ENCODE measurements around the gene CPTP. TPM values are rescaled to one million over a fixed set of nuclear protein-coding genes. Genes with fewer than 3 reads are reported as not detected.

Gene CPTP
- total and polyA plus RNA-seq, 2 of the 13 experiments (the other 11 are each of a cell fraction or from before 2014, with no cell fraction given) = 5.5 to 9.3 TPM

DNA sequence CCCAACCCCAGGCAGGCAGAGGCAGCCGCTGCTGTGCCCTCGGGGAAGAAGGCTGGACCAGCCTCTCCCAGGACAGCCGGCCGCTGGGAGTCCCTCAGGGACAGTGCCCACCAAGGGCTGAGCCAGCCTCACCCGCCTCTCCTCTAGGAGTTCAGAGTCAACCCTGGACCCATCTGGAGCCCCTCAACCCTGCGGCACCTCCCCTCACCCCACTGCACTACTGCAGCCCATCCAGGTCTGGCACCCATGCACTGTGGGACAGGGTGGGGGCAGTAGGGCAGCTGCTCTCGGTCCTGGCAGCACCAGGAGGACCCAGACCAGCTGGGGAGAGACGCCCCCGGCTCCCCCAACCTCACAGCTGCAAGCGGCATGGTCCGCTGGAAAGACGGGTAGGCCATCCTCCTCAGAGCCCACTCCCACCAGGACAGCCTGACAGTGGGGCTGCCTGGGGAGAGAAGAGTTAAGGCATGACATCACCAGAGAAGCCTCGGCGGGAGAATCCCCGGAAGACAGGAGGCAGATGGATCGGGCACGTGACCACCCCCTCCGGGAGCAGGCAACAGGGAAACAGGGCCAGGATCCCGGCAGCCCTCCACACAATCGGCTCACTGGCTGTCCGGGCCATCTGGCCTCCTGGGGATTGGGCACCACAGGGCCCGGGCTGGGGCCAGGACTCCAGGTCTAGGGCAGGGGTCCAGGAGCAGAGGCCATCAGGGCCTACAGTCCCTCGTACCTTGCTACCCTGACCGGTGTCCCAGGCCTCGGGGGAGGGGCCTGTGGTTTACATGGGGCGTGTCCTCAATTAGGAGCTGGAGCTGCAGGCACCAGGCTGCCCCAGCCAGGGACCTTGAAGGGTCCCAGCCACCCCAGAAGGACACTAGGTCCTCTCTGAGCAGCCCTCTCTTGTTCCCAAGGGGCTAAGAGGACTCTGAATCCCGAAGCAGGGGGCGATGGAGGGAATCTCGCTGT, 20.0 kb upstream of the CPTP start (continued):
- no peak for TF ChIP-seq NFKB2 (CRISPR knock-in tag; IDR thresholded peaks at IDR 0.05; ENCODE audit: borderline replicate concordance)
- no peak for TF ChIP-seq NKX3-1 (CRISPR knock-in tag; IDR thresholded peaks at IDR 0.05)
- TF ChIP-seq, protein P1, sequence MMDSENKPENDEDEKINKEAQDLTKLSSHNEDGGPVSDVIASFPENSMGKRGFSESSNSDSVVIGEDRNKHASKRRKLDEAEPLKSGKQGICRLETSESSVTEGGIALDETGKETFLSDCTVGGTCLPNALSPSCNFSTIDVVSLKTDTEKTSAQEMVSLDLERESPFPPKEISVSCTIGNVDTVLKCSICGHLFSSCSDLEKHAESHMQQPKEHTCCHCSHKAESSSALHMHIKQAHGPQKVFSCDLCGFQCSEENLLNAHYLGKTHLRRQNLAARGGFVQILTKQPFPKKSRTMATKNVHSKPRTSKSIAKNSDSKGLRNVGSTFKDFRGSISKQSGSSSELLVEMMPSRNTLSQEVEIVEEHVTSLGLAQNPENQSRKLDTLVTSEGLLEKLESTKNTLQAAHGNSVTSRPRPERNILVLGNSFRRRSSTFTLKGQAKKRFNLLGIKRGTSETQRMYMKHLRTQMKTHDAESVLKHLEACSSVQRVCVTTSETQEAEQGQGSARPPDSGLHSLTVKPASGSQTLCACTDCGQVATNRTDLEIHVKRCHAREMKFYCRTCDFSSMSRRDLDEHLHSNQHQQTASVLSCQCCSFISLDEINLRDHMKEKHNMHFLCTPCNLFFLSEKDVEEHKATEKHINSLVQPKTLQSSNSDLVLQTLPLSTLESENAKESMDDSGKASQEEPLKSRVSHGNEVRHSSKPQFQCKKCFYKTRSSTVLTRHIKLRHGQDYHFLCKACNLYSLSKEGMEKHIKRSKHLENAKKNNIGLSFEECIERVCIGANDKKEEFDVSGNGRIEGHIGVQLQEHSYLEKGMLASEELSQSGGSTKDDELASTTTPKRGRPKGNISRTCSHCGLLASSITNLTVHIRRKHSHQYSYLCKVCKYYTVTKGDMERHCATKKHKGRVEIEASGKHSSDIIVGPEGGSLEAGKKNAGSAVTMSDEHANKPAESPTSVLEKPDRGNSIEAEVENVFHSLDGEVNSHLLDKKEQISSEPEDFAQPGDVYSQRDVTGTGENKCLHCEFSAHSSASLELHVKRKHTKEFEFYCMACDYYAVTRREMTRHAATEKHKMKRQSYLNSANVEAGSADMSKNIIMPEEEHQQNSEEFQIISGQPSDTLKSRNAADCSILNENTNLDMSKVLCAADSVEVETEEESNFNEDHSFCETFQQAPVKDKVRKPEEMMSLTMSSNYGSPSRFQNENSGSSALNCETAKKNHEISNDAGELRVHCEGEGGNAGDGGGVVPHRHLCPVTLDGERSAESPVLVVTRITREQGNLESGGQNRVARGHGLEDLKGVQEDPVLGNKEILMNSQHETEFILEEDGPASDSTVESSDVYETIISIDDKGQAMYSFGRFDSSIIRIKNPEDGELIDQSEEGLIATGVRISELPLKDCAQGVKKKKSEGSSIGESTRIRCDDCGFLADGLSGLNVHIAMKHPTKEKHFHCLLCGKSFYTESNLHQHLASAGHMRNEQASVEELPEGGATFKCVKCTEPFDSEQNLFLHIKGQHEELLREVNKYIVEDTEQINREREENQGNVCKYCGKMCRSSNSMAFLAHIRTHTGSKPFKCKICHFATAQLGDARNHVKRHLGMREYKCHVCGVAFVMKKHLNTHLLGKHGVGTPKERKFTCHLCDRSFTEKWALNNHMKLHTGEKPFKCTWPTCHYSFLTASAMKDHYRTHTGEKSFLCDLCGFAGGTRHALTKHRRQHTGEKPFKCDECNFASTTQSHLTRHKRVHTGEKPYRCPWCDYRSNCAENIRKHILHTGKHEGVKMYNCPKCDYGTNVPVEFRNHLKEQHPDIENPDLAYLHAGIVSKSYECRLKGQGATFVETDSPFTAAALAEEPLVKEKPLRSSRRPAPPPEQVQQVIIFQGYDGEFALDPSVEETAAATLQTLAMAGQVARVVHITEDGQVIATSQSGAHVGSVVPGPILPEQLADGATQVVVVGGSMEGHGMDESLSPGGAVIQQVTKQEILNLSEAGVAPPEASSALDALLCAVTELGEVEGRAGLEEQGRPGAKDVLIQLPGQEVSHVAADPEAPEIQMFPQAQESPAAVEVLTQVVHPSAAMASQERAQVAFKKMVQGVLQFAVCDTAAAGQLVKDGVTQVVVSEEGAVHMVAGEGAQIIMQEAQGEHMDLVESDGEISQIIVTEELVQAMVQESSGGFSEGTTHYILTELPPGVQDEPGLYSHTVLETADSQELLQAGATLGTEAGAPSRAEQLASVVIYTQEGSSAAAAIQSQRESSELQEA (CRISPR knock-in tag; IDR thresholded peaks at IDR 0.05; ENCODE audit: not compliant biosample characterization) = no peak
- no peak for TF ChIP-seq NFATC3 (CRISPR knock-in tag; IDR thresholded peaks at IDR 0.05)
- TF ChIP-seq FOXJ3 (CRISPR knock-in tag; IDR thresholded peaks at IDR 0.05; ENCODE audit: borderline replicate concordance) = no peak
- TF ChIP-seq, protein P2, sequence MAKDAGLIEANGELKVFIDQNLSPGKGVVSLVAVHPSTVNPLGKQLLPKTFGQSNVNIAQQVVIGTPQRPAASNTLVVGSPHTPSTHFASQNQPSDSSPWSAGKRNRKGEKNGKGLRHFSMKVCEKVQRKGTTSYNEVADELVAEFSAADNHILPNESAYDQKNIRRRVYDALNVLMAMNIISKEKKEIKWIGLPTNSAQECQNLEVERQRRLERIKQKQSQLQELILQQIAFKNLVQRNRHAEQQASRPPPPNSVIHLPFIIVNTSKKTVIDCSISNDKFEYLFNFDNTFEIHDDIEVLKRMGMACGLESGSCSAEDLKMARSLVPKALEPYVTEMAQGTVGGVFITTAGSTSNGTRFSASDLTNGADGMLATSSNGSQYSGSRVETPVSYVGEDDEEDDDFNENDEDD (CRISPR knock-in tag; IDR thresholded peaks at IDR 0.05; ENCODE audit: borderline replicate concordance) = peak; percentile 87; the same call in 1 of the 2 replicates
- TF ChIP-seq, protein P3, sequence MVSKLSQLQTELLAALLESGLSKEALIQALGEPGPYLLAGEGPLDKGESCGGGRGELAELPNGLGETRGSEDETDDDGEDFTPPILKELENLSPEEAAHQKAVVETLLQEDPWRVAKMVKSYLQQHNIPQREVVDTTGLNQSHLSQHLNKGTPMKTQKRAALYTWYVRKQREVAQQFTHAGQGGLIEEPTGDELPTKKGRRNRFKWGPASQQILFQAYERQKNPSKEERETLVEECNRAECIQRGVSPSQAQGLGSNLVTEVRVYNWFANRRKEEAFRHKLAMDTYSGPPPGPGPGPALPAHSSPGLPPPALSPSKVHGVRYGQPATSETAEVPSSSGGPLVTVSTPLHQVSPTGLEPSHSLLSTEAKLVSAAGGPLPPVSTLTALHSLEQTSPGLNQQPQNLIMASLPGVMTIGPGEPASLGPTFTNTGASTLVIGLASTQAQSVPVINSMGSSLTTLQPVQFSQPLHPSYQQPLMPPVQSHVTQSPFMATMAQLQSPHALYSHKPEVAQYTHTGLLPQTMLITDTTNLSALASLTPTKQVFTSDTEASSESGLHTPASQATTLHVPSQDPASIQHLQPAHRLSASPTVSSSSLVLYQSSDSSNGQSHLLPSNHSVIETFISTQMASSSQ (IDR thresholded peaks at IDR 0.05; ENCODE audit: low read depth) = no peak
- TF ChIP-seq, protein P3 (CRISPR knock-in tag; IDR thresholded peaks at IDR 0.05; ENCODE audit: borderline replicate concordance) = 0 out of 2 replicates have a peak, but pooled peaks have one; percentile 31
- TF ChIP-seq, protein P4, sequence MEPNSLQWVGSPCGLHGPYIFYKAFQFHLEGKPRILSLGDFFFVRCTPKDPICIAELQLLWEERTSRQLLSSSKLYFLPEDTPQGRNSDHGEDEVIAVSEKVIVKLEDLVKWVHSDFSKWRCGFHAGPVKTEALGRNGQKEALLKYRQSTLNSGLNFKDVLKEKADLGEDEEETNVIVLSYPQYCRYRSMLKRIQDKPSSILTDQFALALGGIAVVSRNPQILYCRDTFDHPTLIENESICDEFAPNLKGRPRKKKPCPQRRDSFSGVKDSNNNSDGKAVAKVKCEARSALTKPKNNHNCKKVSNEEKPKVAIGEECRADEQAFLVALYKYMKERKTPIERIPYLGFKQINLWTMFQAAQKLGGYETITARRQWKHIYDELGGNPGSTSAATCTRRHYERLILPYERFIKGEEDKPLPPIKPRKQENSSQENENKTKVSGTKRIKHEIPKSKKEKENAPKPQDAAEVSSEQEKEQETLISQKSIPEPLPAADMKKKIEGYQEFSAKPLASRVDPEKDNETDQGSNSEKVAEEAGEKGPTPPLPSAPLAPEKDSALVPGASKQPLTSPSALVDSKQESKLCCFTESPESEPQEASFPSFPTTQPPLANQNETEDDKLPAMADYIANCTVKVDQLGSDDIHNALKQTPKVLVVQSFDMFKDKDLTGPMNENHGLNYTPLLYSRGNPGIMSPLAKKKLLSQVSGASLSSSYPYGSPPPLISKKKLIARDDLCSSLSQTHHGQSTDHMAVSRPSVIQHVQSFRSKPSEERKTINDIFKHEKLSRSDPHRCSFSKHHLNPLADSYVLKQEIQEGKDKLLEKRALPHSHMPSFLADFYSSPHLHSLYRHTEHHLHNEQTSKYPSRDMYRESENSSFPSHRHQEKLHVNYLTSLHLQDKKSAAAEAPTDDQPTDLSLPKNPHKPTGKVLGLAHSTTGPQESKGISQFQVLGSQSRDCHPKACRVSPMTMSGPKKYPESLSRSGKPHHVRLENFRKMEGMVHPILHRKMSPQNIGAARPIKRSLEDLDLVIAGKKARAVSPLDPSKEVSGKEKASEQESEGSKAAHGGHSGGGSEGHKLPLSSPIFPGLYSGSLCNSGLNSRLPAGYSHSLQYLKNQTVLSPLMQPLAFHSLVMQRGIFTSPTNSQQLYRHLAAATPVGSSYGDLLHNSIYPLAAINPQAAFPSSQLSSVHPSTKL (CRISPR knock-in tag; IDR thresholded peaks at IDR 0.05) = no peak
